Stimulated activated naive B cell treated with anti-CD40 and anti-IgM and Interleukin-4, amounts not matched to agents 10 μg/mL and 1 μg/mL and 100 μg/mL, for 72 hours (primary cell): ENCODE results near the gene CDH13.

Experiments
- ATAC-seq, 2 donors: fragments of 150-1000 bp; cut with Tn5 transposase; replicated peaks; 2 replicates each; pipeline ENCODE4 v1.10.0; 2021; ENCODE audit warnings: moderate library complexity in 1 of 2
- DNase-seq: peaks from one replicate; pipeline ENCODE4 v3.0.0; 2021
- H3K27ac Mint-ChIP-seq: one replicate; pipeline ENCODE4 v1.8.0; 2022; ENCODE audit warnings: mild to moderate bottlenecking, mixed read lengths
- H3K27me3 Mint-ChIP-seq, 2 donors: one replicate each; pipeline ENCODE4 v1.8.0; 2022; ENCODE audit warnings: mixed read lengths in 2 of 2
- H3K36me3 Mint-ChIP-seq, 2 donors: one replicate each; pipeline ENCODE4 v1.8.0; 2022; ENCODE audit warnings: mixed read lengths in 2 of 2, mild to moderate bottlenecking in 1 of 2
- H3K4me1 Mint-ChIP-seq, 2 donors: one replicate each; pipeline ENCODE4 v1.8.0; 2022; ENCODE audit warnings: mixed read lengths in 2 of 2, mild to moderate bottlenecking in 1 of 2
- H3K4me3 Mint-ChIP-seq, 2 donors: one replicate each; pipeline ENCODE4 v1.8.0; 2022; ENCODE audit warnings: mild to moderate bottlenecking in 2 of 2, mixed read lengths in 2 of 2, moderate library complexity in 1 of 2
- H3K9me3 Mint-ChIP-seq, 2 donors: one replicate each; pipeline ENCODE4 v1.8.0; 2022; ENCODE audit warnings: mixed read lengths in 2 of 2, mild to moderate bottlenecking in 1 of 2

Gene CDH13

DNA sequence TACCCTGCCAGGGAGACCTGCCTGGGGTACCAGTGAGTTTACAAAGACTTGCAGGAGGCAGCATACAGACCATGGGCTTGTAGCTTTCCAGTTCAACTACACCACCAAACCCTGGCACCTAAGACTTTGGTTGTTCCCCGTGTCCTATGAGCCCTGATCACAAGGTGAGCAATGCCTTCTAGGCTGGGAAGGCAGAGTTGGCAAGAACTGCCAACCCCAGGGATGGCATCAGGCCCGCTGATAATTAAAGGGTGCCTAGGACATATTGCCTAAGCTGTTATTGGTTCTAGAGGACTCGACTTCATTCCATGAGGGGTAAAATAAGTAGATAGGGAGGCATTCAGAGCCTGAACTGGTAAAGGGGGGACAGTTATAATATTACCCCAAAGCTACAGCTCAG, 41.3 kb downstream of the CDH13 start:
- no peak for ATAC-seq
- Mint-ChIP-seq H3K27ac (no peak overlapping the region), H3K9me3 (peaks cover 0 to 1% of the 10 kb centered on the region in 2 donors), H3K4me3 (no peak overlapping the region), H3K4me1 (no peaks in the 10 kb centered on the region), H3K27me3 (peaks cover 4 to 8% of the 10 kb centered on the region in 2 donors), H3K36me3 (no peaks in the 10 kb centered on the region)
- no peak for DNase-seq

DNA sequence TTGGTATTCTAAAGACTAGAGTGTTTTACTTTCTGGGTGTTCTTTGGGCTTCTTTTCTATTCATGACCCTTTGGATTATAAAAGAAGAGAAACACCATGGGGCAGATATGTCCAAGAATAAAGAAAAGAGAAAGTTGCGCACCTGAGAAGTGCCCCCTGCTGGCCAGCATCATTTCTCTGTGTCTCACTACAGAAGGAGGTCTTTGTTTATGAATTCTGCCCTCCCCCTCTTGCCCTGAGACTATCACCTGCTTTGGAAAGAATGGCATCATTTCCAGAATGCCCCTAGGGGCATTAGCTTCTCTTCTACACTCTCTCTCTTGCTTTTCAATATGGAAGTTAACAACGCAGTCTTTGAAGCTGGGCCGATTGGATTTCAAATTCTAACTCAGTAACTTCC, 45.0 kb downstream of the CDH13 start:
- no peak for DNase-seq
- no peak overlapping the region for H3K27ac Mint-ChIP-seq
- peaks cover 0 to 12% of the 10 kb centered on the region in 2 donors for H3K27me3 Mint-ChIP-seq
- no peaks in the 10 kb centered on the region for H3K36me3 Mint-ChIP-seq
- no peaks in the 10 kb centered on the region for H3K4me1 Mint-ChIP-seq
- no peak overlapping the region for H3K4me3 Mint-ChIP-seq
- no peak for ATAC-seq
- H3K9me3 Mint-ChIP-seq, result no peaks in the 10 kb centered on the region

DNA sequence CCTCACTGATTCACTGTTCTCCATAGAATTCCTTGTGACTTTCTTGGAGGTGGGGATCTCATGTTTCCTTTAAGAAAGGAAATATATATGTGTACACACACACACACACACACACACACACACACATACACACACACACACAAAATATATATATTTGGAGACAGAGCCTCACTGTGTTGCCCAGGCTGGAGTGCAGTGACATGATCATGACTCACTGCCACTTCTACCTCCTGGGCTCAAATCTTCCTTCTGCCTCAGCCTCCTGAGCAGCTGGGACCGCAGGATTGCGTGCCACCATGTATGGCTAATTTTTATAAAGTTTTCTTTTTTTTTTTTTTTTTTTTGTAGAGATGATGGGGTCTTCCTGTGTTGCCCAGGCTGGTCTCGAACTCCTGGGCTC, 45.9 kb downstream of the CDH13 start:
- Mint-ChIP-seq H3K27ac (no peak overlapping the region), H3K4me3 (no peak overlapping the region), H3K27me3 (peaks cover 0 to 9% of the 10 kb centered on the region in 2 donors), H3K4me1 (no peaks in the 10 kb centered on the region), H3K36me3 (no peaks in the 10 kb centered on the region), H3K9me3 (no peaks in the 10 kb centered on the region)
- no peak for ATAC-seq
- DNase-seq, result no peak

DNA sequence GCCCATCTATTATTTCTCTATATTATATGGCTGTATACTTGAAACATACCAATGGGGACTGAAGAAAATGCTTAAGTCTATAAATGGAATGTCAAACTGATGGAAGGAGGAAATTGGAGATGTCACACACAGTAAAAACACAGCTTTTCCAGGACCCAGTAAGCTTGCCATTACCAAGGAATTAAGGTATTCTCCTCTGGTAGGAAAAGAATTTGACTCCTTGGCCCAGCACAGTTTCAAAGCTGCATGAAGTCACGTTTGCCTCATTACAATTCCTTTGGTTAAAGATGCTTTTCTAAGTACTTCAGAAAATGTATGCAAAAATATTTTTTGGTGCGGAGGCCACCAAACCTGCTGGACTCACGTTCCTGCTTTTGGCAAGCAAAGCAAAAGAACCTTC, 48.5 kb downstream of the CDH13 start:
- H3K27ac Mint-ChIP-seq, result no peak overlapping the region
- H3K36me3 Mint-ChIP-seq, result no peaks in the 10 kb centered on the region
- H3K27me3 Mint-ChIP-seq, result peaks cover 0 to 9% of the 10 kb centered on the region in 2 donors
- no peak overlapping the region for H3K4me3 Mint-ChIP-seq
- no peak for ATAC-seq
- no peak for DNase-seq
- H3K4me1 Mint-ChIP-seq, result no peaks in the 10 kb centered on the region
- no peaks in the 10 kb centered on the region for H3K9me3 Mint-ChIP-seq

DNA sequence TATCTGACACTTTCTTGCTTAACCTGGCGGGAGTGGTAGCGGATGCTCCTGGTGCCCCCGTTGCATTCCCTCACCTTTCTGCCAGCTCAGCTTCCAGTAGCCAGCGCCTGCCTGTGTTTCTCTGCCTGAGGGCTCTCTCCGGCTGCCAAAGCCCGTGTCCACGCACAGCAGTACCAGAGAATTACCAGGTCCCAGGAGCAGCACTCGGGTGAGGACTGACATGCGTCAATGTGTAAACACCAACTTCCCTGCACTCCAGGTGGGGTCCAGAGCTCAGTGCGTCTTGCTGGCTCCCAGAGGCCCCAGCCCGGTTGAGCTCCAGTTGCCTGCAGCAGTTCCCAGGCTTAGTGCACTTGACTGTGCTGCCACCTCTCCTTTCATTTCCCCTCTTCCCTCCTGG, 54.8 kb downstream of the CDH13 start:
- no peaks in the 10 kb centered on the region for H3K4me1 Mint-ChIP-seq
- no peak overlapping the region for H3K27ac Mint-ChIP-seq
- H3K4me3 Mint-ChIP-seq, result no peak overlapping the region
- DNase-seq (no peak), ATAC-seq (no peak)
- H3K9me3 Mint-ChIP-seq, result no peaks in the 10 kb centered on the region
- peaks cover 0 to 10% of the 10 kb centered on the region in 2 donors for H3K27me3 Mint-ChIP-seq
- H3K36me3 Mint-ChIP-seq, result no peaks in the 10 kb centered on the region

DNA sequence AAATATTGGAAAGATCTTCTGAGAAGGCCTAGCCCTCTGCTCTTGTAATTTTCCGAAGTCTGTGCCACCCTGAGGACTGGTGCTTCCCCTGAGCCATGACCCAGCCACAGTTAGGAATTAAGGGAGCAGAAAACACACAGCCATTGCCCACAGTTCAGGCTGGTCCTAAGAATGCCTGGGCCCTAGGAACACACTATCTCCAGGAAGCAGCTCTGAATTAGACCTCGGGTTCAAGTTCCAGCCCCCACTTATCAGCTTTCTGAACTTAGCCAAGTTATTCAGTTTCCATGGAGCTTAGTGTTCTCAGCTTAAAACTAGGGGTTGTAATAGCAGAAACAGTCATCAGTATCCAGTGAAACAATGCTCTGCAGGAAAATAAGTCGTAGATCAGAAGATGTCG, 56.0 kb downstream of the CDH13 start:
- DNase-seq (no peak), ATAC-seq (no peak)
- Mint-ChIP-seq H3K9me3 (peaks cover 0 to 3% of the 10 kb centered on the region in 2 donors), H3K27me3 (peaks cover 0 to 7% of the 10 kb centered on the region in 2 donors), H3K4me3 (no peak overlapping the region), H3K36me3 (no peaks in the 10 kb centered on the region), H3K27ac (no peak overlapping the region), H3K4me1 (no peaks in the 10 kb centered on the region)

DNA sequence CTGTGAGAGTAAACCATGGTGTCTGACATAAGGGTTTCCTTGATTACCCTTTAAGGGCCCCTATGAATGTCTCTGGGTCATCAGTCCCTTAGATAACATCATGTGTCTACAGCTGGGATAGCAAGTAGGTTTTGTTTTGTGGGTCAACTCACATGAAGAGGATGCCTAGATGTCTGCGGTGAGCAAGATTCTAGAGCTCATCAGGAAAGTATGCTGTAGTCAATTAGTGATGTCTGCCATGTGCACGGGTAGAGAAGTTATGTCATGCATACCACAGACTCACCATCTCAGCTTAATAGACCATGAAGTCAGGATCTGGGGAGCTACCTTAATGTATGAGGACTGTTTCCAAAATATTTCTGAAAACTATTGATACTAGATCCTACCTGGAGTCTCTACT, 57.5 kb downstream of the CDH13 start:
- Mint-ChIP-seq H3K36me3 (no peaks in the 10 kb centered on the region), H3K4me3 (no peak overlapping the region), H3K9me3 (peaks cover 0 to 3% of the 10 kb centered on the region in 2 donors), H3K27ac (no peak overlapping the region), H3K4me1 (no peaks in the 10 kb centered on the region), H3K27me3 (peaks cover 0 to 7% of the 10 kb centered on the region in 2 donors)
- DNase-seq (no peak), ATAC-seq (no peak)

DNA sequence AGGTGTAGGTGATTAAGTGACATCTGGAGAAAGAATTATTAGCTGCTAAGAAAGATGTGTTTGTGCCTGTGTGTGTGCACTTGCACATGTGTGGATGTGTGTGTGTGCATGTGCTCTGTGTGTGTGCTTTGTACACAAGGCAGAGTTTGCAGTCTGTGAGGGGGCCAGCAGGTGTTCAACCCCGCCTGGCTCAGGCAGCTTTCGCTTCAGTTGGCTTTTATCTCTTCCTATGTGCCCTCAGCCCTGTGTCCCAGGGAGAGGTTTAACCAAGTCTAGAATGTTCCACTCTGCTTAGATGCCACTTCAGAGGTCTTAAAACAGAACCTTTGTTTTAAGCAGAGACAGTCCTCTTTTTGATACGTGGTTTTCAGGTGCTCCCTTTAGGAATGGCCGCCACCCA, 58.8 kb downstream of the CDH13 start:
- H3K4me3 Mint-ChIP-seq, result no peak overlapping the region
- peaks cover 0 to 3% of the 10 kb centered on the region in 2 donors for H3K9me3 Mint-ChIP-seq
- H3K4me1 Mint-ChIP-seq, result no peaks in the 10 kb centered on the region
- no peak overlapping the region for H3K27ac Mint-ChIP-seq
- DNase-seq (no peak), ATAC-seq (no peak)
- no peaks in the 10 kb centered on the region for H3K36me3 Mint-ChIP-seq
- peaks cover 0 to 7% of the 10 kb centered on the region in 2 donors for H3K27me3 Mint-ChIP-seq

DNA sequence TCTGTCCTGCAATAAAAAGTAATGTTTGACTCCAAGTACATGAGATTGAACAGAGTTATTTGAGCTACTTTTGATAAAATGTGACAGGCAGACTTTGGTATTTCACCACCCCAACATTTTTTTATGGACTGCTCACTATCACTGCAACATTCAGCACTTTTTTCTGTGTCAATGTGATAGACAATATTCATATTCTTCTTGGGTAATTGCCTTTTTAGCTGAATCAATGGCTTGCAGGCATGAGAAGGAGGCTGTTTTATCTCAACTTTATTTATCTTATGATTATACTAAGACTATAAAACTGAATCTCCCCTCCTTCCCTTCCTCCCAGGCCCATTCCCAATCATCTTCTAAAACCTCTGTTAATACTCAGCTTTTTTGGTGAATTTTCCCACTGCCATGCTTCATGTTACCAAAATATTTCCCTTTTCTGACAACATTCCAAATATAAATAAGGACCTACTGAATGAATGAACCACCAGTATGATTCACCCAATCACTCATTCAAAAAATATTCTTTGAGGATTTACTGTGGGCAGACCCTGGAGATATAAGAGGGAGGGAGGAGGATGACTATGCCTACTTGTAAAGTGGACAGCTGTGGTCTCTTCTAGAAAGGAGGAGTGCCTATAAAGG, 67.6 kb downstream of the CDH13 start:
- Mint-ChIP-seq H3K27me3 (peaks cover 0 to 11% of the 10 kb centered on the region in 2 donors), H3K27ac (no peak overlapping the region), H3K36me3 (no peaks in the 10 kb centered on the region), H3K4me1 (no peaks in the 10 kb centered on the region), H3K9me3 (peaks cover 0 to 2% of the 10 kb centered on the region in 2 donors), H3K4me3 (no peak overlapping the region)
- ATAC-seq (no peak), DNase-seq (no peak)

DNA sequence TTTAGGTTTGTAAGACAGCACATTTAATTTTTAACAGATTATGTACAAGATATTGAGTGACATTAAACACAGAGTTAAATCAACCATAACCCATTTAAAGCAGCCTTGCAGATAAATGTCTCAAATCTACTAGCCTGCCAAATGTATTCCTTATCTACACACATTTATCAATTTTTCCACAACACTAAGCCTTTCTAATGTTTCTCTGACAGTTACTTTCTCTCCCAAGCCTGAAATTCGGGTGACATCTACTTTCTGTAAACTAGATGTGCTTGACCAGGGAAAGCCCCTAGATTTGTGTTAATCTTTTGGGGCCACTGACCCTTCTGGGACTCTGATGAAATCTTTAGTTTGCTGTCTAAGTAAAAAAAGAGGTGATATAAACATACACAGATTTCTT, 69.0 kb downstream of the CDH13 start:
- peaks cover 0 to 11% of the 10 kb centered on the region in 2 donors for H3K27me3 Mint-ChIP-seq
- H3K9me3 Mint-ChIP-seq, result peaks cover 0 to 2% of the 10 kb centered on the region in 2 donors
- H3K4me1 Mint-ChIP-seq, result no peaks in the 10 kb centered on the region
- H3K36me3 Mint-ChIP-seq, result no peaks in the 10 kb centered on the region
- H3K27ac Mint-ChIP-seq, result no peak overlapping the region
- no peak for DNase-seq
- ATAC-seq, result no peak
- no peak overlapping the region for H3K4me3 Mint-ChIP-seq

DNA sequence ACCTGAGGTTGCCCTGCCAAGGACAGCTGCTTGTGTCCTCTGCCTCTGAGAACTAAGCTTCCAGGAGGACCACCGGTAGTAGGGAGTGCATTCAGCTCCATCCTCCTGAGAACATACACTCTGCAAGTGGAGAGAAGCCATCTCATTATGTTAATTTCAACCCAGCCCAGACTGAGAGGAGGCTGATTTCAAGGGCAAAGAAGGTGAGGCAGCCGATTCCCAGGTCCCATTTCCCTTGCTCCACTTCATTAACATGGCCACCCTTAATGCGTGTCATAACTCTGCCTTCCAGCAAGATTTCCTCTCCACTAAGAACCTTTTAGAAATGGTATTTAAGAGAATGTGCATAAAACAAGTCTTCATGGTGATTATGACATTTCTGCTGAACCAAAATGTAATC, 72.5 kb downstream of the CDH13 start:
- Mint-ChIP-seq H3K27me3 (peaks cover 11 to 19% of the 10 kb centered on the region in 2 donors), H3K27ac (no peak overlapping the region), H3K4me1 (peaks cover 0 to 2% of the 10 kb centered on the region in 2 donors), H3K9me3 (no peaks in the 10 kb centered on the region), H3K4me3 (no peak overlapping the region), H3K36me3 (no peaks in the 10 kb centered on the region)
- ATAC-seq (no peak), DNase-seq (no peak)

DNA sequence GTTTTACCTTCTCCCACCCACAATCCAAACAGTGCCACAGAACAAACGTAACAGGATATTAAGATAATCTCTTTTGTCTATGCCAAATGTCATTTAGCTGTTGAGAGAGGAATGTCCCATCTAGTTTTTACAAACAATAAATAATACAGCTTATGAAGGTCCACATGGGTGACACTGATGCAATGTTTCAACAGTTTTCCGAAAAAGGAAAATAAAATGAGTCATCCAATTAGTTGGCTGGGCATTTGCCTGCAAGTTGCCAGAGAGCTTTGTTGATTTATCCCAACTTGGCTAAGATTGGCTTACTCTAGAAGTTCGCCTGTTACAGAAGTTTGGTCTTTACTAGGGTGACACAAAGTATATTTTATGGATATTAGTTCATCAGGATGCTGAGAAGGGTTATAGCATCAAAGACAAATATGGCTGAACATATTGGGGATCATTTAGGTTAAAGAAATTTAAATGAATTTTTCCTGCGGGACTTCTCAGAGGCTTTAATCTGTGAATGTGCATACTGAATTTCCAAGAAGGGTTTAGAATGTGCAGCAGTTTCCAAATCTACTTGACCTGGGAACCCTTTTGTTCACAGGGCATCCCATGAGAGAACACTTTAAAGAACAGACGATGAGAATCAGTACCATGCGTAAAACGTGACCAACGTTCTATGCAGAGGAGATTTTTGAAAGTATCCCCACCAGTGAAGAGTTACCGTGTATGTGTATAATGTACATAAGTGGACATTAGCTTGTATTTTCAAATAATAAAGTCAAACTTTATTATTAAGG, 73.1 kb downstream of the CDH13 start:
- no peak for DNase-seq
- peaks cover 11 to 22% of the 10 kb centered on the region in 2 donors for H3K27me3 Mint-ChIP-seq
- H3K9me3 Mint-ChIP-seq, result no peaks in the 10 kb centered on the region
- peaks cover 0 to 2% of the 10 kb centered on the region in 2 donors for H3K4me1 Mint-ChIP-seq
- H3K27ac Mint-ChIP-seq, result no peak overlapping the region
- ATAC-seq, result no peak
- no peak overlapping the region for H3K4me3 Mint-ChIP-seq
- no peaks in the 10 kb centered on the region for H3K36me3 Mint-ChIP-seq

DNA sequence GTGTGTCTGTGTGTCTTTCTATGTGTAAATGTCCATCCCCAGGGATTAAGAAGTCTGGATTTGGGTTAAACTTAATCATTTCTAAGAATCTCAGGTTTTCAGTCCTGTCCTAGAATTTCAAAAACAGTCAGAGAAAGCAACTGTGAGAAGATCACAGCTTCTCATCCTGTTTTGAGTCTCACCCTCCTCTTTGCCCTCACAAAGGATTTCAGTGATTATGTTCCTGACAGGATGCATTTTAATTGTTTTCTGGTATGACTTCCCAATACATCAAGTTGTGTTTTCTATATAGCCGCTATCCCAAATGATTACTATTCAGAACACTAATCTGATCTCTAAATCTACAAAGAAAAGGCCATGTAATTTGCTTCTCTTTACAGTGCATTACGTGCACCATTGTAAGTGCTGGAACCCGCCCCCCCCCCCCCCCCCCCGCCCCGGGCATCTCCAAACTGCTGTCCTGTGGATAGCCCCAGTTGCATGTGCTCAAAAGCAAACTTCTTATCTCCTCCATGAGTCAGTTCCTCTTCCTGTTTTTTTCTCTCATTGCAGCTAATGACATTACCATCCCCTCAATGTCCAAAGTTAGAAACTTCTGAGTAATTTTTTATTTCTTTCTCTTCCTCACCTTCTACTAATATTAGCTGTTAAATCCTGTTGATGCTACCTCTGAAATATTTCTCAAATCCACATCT, 73.9 kb downstream of the CDH13 start:
- peak; percentile 49 to 57 for ATAC-seq
- no peak overlapping the region for H3K27ac Mint-ChIP-seq
- peaks cover 0 to 2% of the 10 kb centered on the region in 2 donors for H3K4me1 Mint-ChIP-seq
- H3K36me3 Mint-ChIP-seq, result no peaks in the 10 kb centered on the region
- no peak for DNase-seq
- peaks cover 11 to 22% of the 10 kb centered on the region in 2 donors for H3K27me3 Mint-ChIP-seq
- no peak overlapping the region for H3K4me3 Mint-ChIP-seq
- no peaks in the 10 kb centered on the region for H3K9me3 Mint-ChIP-seq

DNA sequence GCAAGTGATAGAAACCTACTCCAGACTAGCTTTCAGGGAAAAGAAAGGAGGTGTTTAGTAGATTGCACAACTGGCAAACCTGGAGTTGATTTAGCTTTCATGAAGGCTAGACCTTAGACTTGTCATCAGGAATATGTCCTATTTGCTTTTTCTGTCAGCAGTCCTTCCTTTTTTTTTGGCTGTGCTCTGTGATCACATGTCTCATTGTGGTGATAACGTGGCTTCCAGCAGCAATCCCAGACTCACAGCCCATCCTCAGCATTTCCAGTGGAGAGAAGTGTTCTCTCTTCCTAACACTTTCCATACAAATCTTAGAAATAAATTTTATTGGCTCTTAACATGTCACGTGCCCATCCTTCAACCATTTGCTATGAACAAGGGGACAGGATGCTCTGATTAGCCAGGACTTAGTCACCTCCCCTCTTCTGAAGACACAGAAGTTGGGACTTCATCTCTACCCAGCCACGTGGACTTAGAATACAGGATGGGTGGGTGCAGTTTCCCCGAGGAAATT, 74.7 kb downstream of the CDH13 start:
- Mint-ChIP-seq H3K27me3 (peaks cover 15 to 22% of the 10 kb centered on the region in 2 donors), H3K4me3 (no peak overlapping the region), H3K4me1 (peaks cover 0 to 2% of the 10 kb centered on the region in 2 donors), H3K9me3 (no peaks in the 10 kb centered on the region), H3K36me3 (no peaks in the 10 kb centered on the region), H3K27ac (no peak overlapping the region)
- ATAC-seq (no peak), DNase-seq (no peak)
